Ovary (tissue), 1 donor: ENCODE data around the gene TPD52L1.

ENCODE experiments used
- EP300 ChIP-seq: sonication (generic); formaldehyde crosslinking; IDR thresholded peaks from one replicate; pipeline ENCODE4 v1.6.1; 2017; ENCODE audit warnings: antibody characterized with exemption
- POLR2A ChIP-seq: fragments of 450-650 bp; IDR thresholded peaks from one replicate; pipeline ENCODE4 v1.6.1; 2017; ENCODE audit warnings: antibody characterized with exemption, mild to moderate bottlenecking, moderate library complexity

- no peak for TF ChIP-seq EP300
- no peak for TF ChIP-seq POLR2A
Measured at GRCh38 chr6:125227244-125227643, 73.7 kb downstream of the TPD52L1 start.
